Endothelial cell of umbilical vein (primary cell): ENCODE results near the gene DNM2. TPM values are rescaled to one million over a fixed set of nuclear protein-coding genes. Genes with fewer than 3 reads are reported as not detected.

Source experiments
- BruUV-seq: library from RNA; stranded (reverse); fragments of 400-500 nt; replicated peaks from 2 replicates; lab custom pipeline; 2021; lab: Mats Ljungman, UMichigan
- CTCF ChIA-PET: fragments of 300-600, 350-600 bp; sonication (Branson Sonifier 250); formaldehyde crosslinking; loops from one replicate; lab custom pipeline; 2021; ENCODE audit warnings: antibody characterized with exemption, inconsistent platforms; lab: Charles Lee
- POLR2A ChIA-PET: fragments of 300-600, 350-600 bp; sonication (Branson Sonifier 250); formaldehyde crosslinking; loops from one replicate; lab custom pipeline; 2021; ENCODE audit warnings: antibody characterized with exemption, inconsistent platforms; lab: Charles Lee
- DNase-seq: peaks from one replicate; pipeline ENCODE4 v3.0.0-alpha.2; 2011; ENCODE audit warnings: low read depth, low spot score
- FAIRE-seq: peaks from 2 replicates; lab custom pipeline; 2011; peaks lifted over from hg19 to GRCh38; lab: Jason Lieb, UNC
- H2AFZ ChIP-seq: 2 replicates; pipeline ENCODE4 v1.6.0; 2012; ENCODE audit warnings: low read depth, low read length, control low read depth, inconsistent platforms
- H3K27ac ChIP-seq: 2 replicates; pipeline ENCODE4 v1.5.1; 2011; ENCODE audit warnings: low read depth, mild to moderate bottlenecking, control low read depth, low read length, moderate library complexity; ENCODE audit not compliant: insufficient read depth
- H3K27me3 ChIP-seq, 2 experiments: 2 replicates each; pipeline versions ENCODE4 v1.6.0 to v1.6.1; 2011; ENCODE audit warnings: low read length in 2 of 2, mixed read lengths in 1 of 2; ENCODE audit not compliant: control insufficient read depth in 2 of 2, insufficient read depth in 2 of 2
- H3K36me3 ChIP-seq, 2 experiments: 2 replicates in 1 of 2; 3 replicates in 1 of 2; pipeline ENCODE4 v1.5.1; 2011; ENCODE audit warnings: low read length in 2 of 2, mild to moderate bottlenecking in 1 of 2, moderate library complexity in 1 of 2; ENCODE audit not compliant: control insufficient read depth in 2 of 2, insufficient read depth in 2 of 2; ENCODE audit errors: extremely low read depth in 1 of 2
- H3K4me1 ChIP-seq: 3 replicates; pipeline ENCODE4 v1.5.1; 2011; ENCODE audit warnings: mild to moderate bottlenecking, low read length; ENCODE audit not compliant: control insufficient read depth, insufficient read depth; ENCODE audit errors: extremely low read depth
- H3K4me2 ChIP-seq: 2 replicates; pipeline ENCODE4 v1.6.1; 2011; ENCODE audit warnings: low read length, control low read depth, mixed read lengths; ENCODE audit not compliant: insufficient read depth
- H3K4me3 ChIP-seq, 3 experiments: fragments of 200-600 bp in 1 of 3; sonication (generic), shearing (Covaris generic) in 1 of 3; replicated peaks in 1 of 3; 2 replicates each; pipeline ENCODE4 v1.5.1; 2011 to 2016; ENCODE audit warnings: control low read depth in 3 of 3, low read length in 3 of 3, mild to moderate bottlenecking in 2 of 3, inconsistent platforms in 1 of 3, low read depth in 1 of 3, moderate library complexity in 1 of 3; ENCODE audit not compliant: insufficient read depth in 1 of 3
- H3K79me2 ChIP-seq: 2 replicates; pipeline ENCODE4 v1.6.0; 2012; ENCODE audit warnings: low read length, inconsistent platforms; ENCODE audit not compliant: control insufficient read depth, insufficient read depth
- H3K9ac ChIP-seq: replicated peaks from 2 replicates; pipeline ENCODE3; 2011; ENCODE audit warnings: low read length, control low read depth; ENCODE audit not compliant: insufficient read depth; ENCODE audit errors: extremely low read depth
- H3K9me1 ChIP-seq: replicated peaks from 3 replicates; pipeline ENCODE4 v1.6.0; 2011; ENCODE audit warnings: mild to moderate bottlenecking, low read length; ENCODE audit not compliant: control insufficient read depth, insufficient read depth; ENCODE audit errors: extremely low read depth
- H3K9me3 ChIP-seq: replicated peaks from 2 replicates; pipeline ENCODE4 v1.5.1; 2012; ENCODE audit warnings: low read length, inconsistent platforms; ENCODE audit not compliant: control insufficient read depth, insufficient read depth
- H4K20me1 ChIP-seq: replicated peaks from 2 replicates; pipeline ENCODE3; 2011; ENCODE audit warnings: mild to moderate bottlenecking, low read length; ENCODE audit not compliant: control insufficient read depth, insufficient read depth; ENCODE audit errors: extremely low read depth
- POLR2AphosphoS5 ChIP-seq: IDR thresholded peaks from 2 replicates; pipeline ENCODE4 v1.6.1; 2012; ENCODE audit warnings: low read depth, mild to moderate bottlenecking, control low read depth, low read length, moderate library complexity; ENCODE audit not compliant: insufficient read depth
- dilution Hi-C: fragments of 300-500 bp; cut with MboI; formaldehyde crosslinking; loops from one replicate; pipeline ENCODE4 v1.15.0; 2019; ENCODE audit warnings: low sequenced_read_pairs; ENCODE audit not compliant: extremely low pct_ligation_motif_present
- intact Hi-C: fragments of 100-400 bp; cut with micrococcal nuclease; formaldehyde crosslinking; loops from one replicate; pipeline ENCODE4 v1.10.0; 2022
- polyA plus RNA-seq, 4 experiments: library from polyadenylated mRNA; depleted of rRNA in 3 of 4; stranded (reverse) in 3 of 4; unstranded in 1 of 4; fragments of >200 nt; gene quantifications; 2 replicates each; pipeline versions ENCODE4 v1.2.1 to v1.2.3, GENCODE V29; 2011 to 2012; ENCODE audit warnings: missing spikeins in 1 of 4
- total RNA-seq: library from RNA; stranded (reverse); gene quantifications from 2 replicates; pipeline ENCODE4 v1.2.3, GENCODE V29; 2021
- TF ChIP-seq, protein P1 (sequence below): IDR thresholded peaks from 2 replicates; pipeline ENCODE4 v1.6.1; 2011; ENCODE audit not compliant: insufficient read depth, insufficient read length

Gene DNM2
- total and polyA plus RNA-seq, 2 donors (not counting 3 experiments of a cell fraction or from before 2014, with no cell fraction given): 81.8 to 175 TPM

GRCh38 chr19:10831987-10832938 is 114.4 kb downstream of the DNM2 start:
- H3K79me2 ChIP-seq: no peaks in the 10 kb centered on the region
- no peaks in the 10 kb centered on the region for H3K9me3 ChIP-seq
- ChIA-PET POLR2A (no interaction called here), CTCF (interaction anchor here (1.4 kb wide), 1 partner anchor 32 kb away, joined by 4 read pairs; no protein-coding TSS in a partner anchor)
- dilution Hi-C loops (no loop called here), intact Hi-C loops (no loop called here)
- DNase-seq: no peak
- BruUV-seq: no TSS peak
- peaks cover 0 to 28% of the 10 kb centered on the region in 2 experiments for H3K36me3 ChIP-seq
- FAIRE-seq: no peak
- no peaks in the 10 kb centered on the region for H3K9me1 ChIP-seq
- no peak for TF ChIP-seq POLR2AphosphoS5
- H3K4me2 ChIP-seq: no peak overlapping the region
- peaks cover 9% of the 10 kb centered on the region for H3K4me1 ChIP-seq
- no peak overlapping the region for H3K27ac ChIP-seq
- no peak overlapping the region for H2AFZ ChIP-seq
- no peak overlapping the region for H3K4me3 ChIP-seq
- H3K27me3 ChIP-seq: no peaks in the 10 kb centered on the region
- no peak overlapping the region for H3K9ac ChIP-seq
- H4K20me1 ChIP-seq: no peaks in the 10 kb centered on the region

DNA sequence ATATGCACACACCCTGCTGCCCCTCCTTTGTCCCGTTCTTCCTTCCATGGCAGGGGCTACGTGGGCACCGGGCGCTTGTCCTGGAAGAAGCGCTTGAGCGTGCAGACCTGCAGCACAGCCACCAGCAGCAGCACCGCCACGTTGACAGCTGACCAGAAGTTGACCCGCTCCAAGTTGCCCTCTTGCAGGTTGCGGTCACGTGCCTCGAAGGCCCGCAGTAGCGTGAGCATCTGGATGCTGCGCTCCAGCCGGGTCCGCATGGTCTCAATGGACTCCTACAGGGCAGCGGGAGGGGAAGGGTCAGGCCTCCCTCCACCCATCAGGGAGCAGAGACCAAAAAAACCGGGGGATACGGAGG is 115.0 kb downstream of the DNM2 start:
- peaks cover 0 to 28% of the 10 kb centered on the region in 2 experiments for H3K36me3 ChIP-seq
- no peak overlapping the region for H3K27ac ChIP-seq
- H4K20me1 ChIP-seq: no peaks in the 10 kb centered on the region
- no peak overlapping the region for H2AFZ ChIP-seq
- no peaks in the 10 kb centered on the region for H3K9me1 ChIP-seq
- DNase-seq: no peak
- no peak for FAIRE-seq
- no peak overlapping the region for H3K4me2 ChIP-seq
- H3K79me2 ChIP-seq: no peaks in the 10 kb centered on the region
- H3K4me1 ChIP-seq: peaks cover 9% of the 10 kb centered on the region
- ChIA-PET CTCF (no interaction called here), POLR2A (no interaction called here)
- no peaks in the 10 kb centered on the region for H3K27me3 ChIP-seq
- dilution Hi-C loops (no loop called here), intact Hi-C loops (no loop called here)
- no TSS peak for BruUV-seq
- H3K4me3 ChIP-seq: no peak overlapping the region
- H3K9me3 ChIP-seq: no peaks in the 10 kb centered on the region
- TF ChIP-seq POLR2AphosphoS5: no peak
- TF ChIP-seq, protein P1, sequence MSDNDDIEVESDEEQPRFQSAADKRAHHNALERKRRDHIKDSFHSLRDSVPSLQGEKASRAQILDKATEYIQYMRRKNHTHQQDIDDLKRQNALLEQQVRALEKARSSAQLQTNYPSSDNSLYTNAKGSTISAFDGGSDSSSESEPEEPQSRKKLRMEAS: no peak
- H3K9ac ChIP-seq: no peak overlapping the region
